ENCODE measurements around the gene ARHGAP6. TPM values are rescaled to one million over a fixed set of nuclear protein-coding genes. Genes with fewer than 3 reads are reported as not detected.

Gene ARHGAP6
- total and polyA plus RNA-seq, 9 of the 15 experiments (the other 6 are each of a cell fraction or from before 2014, with no cell fraction given): 12.5 to 63.6 (median 41.8) TPM

GRCh38 chrX:11375614-11376119 lies 290.1 kb downstream of the ARHGAP6 start (continued):
- TF ChIP-seq ZHX1 (conservative IDR thresholded peaks at IDR 0.05; ENCODE audit: low read length): no peak
- TF ChIP-seq GATA2 (CRISPR knock-in tag; IDR thresholded peaks at IDR 0.05): peak; percentile 64; the same call in 1 of the 2 replicates
- TF ChIP-seq SRSF1 (IDR thresholded peaks at IDR 0.05; ENCODE audit: low read depth, low read length): no peak
- TF ChIP-seq TEAD4 (IDR thresholded peaks at IDR 0.05; ENCODE audit: low read length): peak; percentile 92
- no peak for TF ChIP-seq TEAD4 (CRISPR knock-in tag; IDR thresholded peaks at IDR 0.05; ENCODE audit: borderline replicate concordance)
- TF ChIP-seq GABPB1 (CRISPR knock-in tag; IDR thresholded peaks at IDR 0.05): no peak
- TF ChIP-seq NBN (IDR thresholded peaks at IDR 0.05; ENCODE audit: low read depth): peak; percentile 90; the same call in 1 of the 2 replicates
- TF ChIP-seq, protein P1, sequence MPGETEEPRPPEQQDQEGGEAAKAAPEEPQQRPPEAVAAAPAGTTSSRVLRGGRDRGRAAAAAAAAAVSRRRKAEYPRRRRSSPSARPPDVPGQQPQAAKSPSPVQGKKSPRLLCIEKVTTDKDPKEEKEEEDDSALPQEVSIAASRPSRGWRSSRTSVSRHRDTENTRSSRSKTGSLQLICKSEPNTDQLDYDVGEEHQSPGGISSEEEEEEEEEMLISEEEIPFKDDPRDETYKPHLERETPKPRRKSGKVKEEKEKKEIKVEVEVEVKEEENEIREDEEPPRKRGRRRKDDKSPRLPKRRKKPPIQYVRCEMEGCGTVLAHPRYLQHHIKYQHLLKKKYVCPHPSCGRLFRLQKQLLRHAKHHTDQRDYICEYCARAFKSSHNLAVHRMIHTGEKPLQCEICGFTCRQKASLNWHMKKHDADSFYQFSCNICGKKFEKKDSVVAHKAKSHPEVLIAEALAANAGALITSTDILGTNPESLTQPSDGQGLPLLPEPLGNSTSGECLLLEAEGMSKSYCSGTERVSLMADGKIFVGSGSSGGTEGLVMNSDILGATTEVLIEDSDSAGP (CRISPR knock-in tag; IDR thresholded peaks at IDR 0.05): no peak
- no peak for TF ChIP-seq NFE2L1 (tag; IDR thresholded peaks at IDR 0.05; ENCODE audit: borderline replicate concordance, low read depth)
- peak; percentile 60 for TF ChIP-seq ASH1L (IDR thresholded peaks at IDR 0.05; ENCODE audit: borderline replicate concordance, low read depth, partially characterized antibody)
- TF ChIP-seq MYC (IDR thresholded peaks at IDR 0.05; ENCODE audit: low read depth, low read length): peak; percentile 45; the same call in 1 of the 2 replicates
- TF ChIP-seq MYC (CRISPR knock-in tag; IDR thresholded peaks at IDR 0.05; ENCODE audit: borderline replicate concordance, low read depth): no peak
- no peak for TF ChIP-seq SRSF7 (optimal IDR thresholded peaks at IDR 0.05; ENCODE audit: low read depth, low read length)
- TF ChIP-seq, protein P2, sequence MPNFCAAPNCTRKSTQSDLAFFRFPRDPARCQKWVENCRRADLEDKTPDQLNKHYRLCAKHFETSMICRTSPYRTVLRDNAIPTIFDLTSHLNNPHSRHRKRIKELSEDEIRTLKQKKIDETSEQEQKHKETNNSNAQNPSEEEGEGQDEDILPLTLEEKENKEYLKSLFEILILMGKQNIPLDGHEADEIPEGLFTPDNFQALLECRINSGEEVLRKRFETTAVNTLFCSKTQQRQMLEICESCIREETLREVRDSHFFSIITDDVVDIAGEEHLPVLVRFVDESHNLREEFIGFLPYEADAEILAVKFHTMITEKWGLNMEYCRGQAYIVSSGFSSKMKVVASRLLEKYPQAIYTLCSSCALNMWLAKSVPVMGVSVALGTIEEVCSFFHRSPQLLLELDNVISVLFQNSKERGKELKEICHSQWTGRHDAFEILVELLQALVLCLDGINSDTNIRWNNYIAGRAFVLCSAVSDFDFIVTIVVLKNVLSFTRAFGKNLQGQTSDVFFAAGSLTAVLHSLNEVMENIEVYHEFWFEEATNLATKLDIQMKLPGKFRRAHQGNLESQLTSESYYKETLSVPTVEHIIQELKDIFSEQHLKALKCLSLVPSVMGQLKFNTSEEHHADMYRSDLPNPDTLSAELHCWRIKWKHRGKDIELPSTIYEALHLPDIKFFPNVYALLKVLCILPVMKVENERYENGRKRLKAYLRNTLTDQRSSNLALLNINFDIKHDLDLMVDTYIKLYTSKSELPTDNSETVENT (CRISPR knock-in tag; IDR thresholded peaks at IDR 0.05): no peak
- TF ChIP-seq ZNF395 (CRISPR knock-in tag; IDR thresholded peaks at IDR 0.05): peak; percentile 52; the same call in 1 of the 2 replicates
- no peak for TF ChIP-seq TBP (optimal IDR thresholded peaks at IDR 0.05; ENCODE audit: low read depth, low read length)
- TF ChIP-seq MAZ (CRISPR knock-in tag; conservative IDR thresholded peaks at IDR 0.05 in 1 of 2, IDR thresholded peaks at IDR 0.05 in 1 of 2): peak in 1 of 2 experiments; percentile 11; a peak in 1 of 4 replicates
- TF ChIP-seq HDAC2 (IDR thresholded peaks at IDR 0.05): peak; percentile 78
- no peak for TF ChIP-seq ZFP1 (CRISPR knock-in tag; IDR thresholded peaks at IDR 0.05)
- peak; percentile 40; the same call in 1 of the 2 replicates for TF ChIP-seq SUPT5H (IDR thresholded peaks at IDR 0.05)
- no peak for TF ChIP-seq XRCC3 (IDR thresholded peaks at IDR 0.05)
- 0 out of 2 replicates have a peak, but pooled peaks have one; percentile 46 for TF ChIP-seq SMAD3 (CRISPR knock-in tag; conservative IDR thresholded peaks at IDR 0.05)
